ENCODE results near the gene ARHGEF12.

- TF ChIP-seq CTCF (IDR thresholded peaks at IDR 0.05) (no peak), ZFX (IDR thresholded peaks at IDR 0.05; ENCODE audit: borderline replicate concordance) (no peak)
Observed at GRCh38 chr11:120500414-120501071, 164.3 kb downstream of the ARHGEF12 start.

All from 22Rv1 (cell line).